ENCODE data around the gene ATL1. TPM values are rescaled to one million over a fixed set of nuclear protein-coding genes. Genes with fewer than 3 reads are reported as not detected.
"Not testable (repeated sequence)": the region's sequence is repeated elsewhere in the genome, so short reads cannot be mapped to it uniquely, and the experiment has no call there.

The ATL1 gene
- total RNA-seq, 4 donors from 2014 or later = 17.2 to 22.3 (median 21.6) TPM

- peak; percentile 99 for ATAC-seq
- WGBS, 2 donors (ENCODE audit: low coverage in 1 of 2) = 3 to 6% methylated on average over 7 to 10 of the region's 60 CpGs
- Histone ChIP-seq H3K36me3 (no peaks in the 10 kb centered on the region), H3K4me3 (peak within 1 kb of the TSS; percentile 62 to 86), H3K9me3 (no peaks in the 10 kb centered on the region), H3K4me1 (peaks cover 0 to 45% (median 33%) of the 10 kb centered on the region in 3 donors), H3K27me3 (no peaks in the 10 kb centered on the region), H3K27ac (peak within 1 kb of the TSS; percentile 70 to 98 (median 96))
- TF ChIP-seq POLR2A (IDR thresholded peaks at IDR 0.05) = peak; percentile 75 to 80
- no peak for TF ChIP-seq EP300 (IDR thresholded peaks at IDR 0.05)
- TF ChIP-seq POLR2AphosphoS5 (IDR thresholded peaks at IDR 0.05) = no peak
- peak; percentile 73 to 98 (median 96) for TF ChIP-seq CTCF (IDR thresholded peaks at IDR 0.05)
Measured at GRCh38 chr14:50532502-50533240, 27.3 kb upstream of the ATL1 start, which contains the start of gene MAP4K5. MAP4K5 (minus strand) TSS chr14:50532569; CDS start chr14:50532049, 520 bp downstream.

- Histone ChIP-seq H3K36me3 (no peaks in the 10 kb centered on the region), H3K4me1 (peaks cover 0 to 41% (median 33%) of the 10 kb centered on the region in 3 donors), H3K27me3 (no peaks in the 10 kb centered on the region), H3K27ac (peak overlapping the region in 3 of 4 donors; percentile 94 to 98 (median 98)), H3K4me3 (peak overlapping the region in 1 of 2 donors; percentile 86), H3K9me3 (no peaks in the 10 kb centered on the region)
- ATAC-seq = no peak
- 24% methylated on average over 4 to 5 of the region's 5 CpGs for WGBS, 2 donors (ENCODE audit: low coverage in 1 of 2)
- TF ChIP-seq POLR2A (IDR thresholded peaks at IDR 0.05) (no peak), CTCF (IDR thresholded peaks at IDR 0.05) (no peak), POLR2AphosphoS5 (IDR thresholded peaks at IDR 0.05) (no peak), EP300 (IDR thresholded peaks at IDR 0.05) (no peak)
Measured at GRCh38 chr14:50533241-50533705, 26.7 kb upstream of the ATL1 start.

GRCh38 chr14:50533806-50534205 lies 26.1 kb upstream of the ATL1 start:
- TF ChIP-seq POLR2AphosphoS5 (IDR thresholded peaks at IDR 0.05) (no peak), POLR2A (IDR thresholded peaks at IDR 0.05) (no peak)
- Histone ChIP-seq H3K4me1 (peaks cover 0 to 36% (median 27%) of the 10 kb centered on the region in 3 donors), H3K4me3 (no peak overlapping the region), H3K27ac (peak overlapping the region in 1 of 4 donors; percentile 9), H3K27me3 (no peaks in the 10 kb centered on the region), H3K9me3 (no peaks in the 10 kb centered on the region), H3K36me3 (no peaks in the 10 kb centered on the region)
- 71 to 76% methylated on average over 2 to 3 of the region's 3 CpGs for WGBS, 2 donors (ENCODE audit: low coverage in 1 of 2)
- no peak for ATAC-seq

- no peaks in the 10 kb centered on the region for H3K9me3 ChIP-seq
- WGBS, 2 donors (ENCODE audit: low coverage in 1 of 2) = 83 to 87% methylated on average over 3 of the region's 3 CpGs
- peak overlapping the region in 1 of 4 donors; percentile 9 for H3K27ac ChIP-seq
- no peak overlapping the region for H3K4me3 ChIP-seq
- H3K36me3 ChIP-seq = no peaks in the 10 kb centered on the region
- peaks cover 0 to 30% (median 24%) of the 10 kb centered on the region in 3 donors for H3K4me1 ChIP-seq
- no peak for ATAC-seq
- no peaks in the 10 kb centered on the region for H3K27me3 ChIP-seq
- TF ChIP-seq EP300 (IDR thresholded peaks at IDR 0.05) (no peak), POLR2A (IDR thresholded peaks at IDR 0.05) (no peak)
Measured at GRCh38 chr14:50534416-50534815, 25.5 kb upstream of the ATL1 start.

- Histone ChIP-seq H3K9me3 (no peaks in the 10 kb centered on the region), H3K27me3 (no peaks in the 10 kb centered on the region), H3K4me1 (peaks cover 0 to 24% (median 19%) of the 10 kb centered on the region in 3 donors), H3K36me3 (no peaks in the 10 kb centered on the region), H3K4me3 (no peak overlapping the region), H3K27ac (no peak overlapping the region)
- TF ChIP-seq CTCF (IDR thresholded peaks at IDR 0.05) (no peak), POLR2AphosphoS5 (IDR thresholded peaks at IDR 0.05) (no peak), EP300 (IDR thresholded peaks at IDR 0.05) (no peak), POLR2A (IDR thresholded peaks at IDR 0.05) (no peak)
- ATAC-seq = no peak
- WGBS, 2 donors (ENCODE audit: low coverage in 1 of 2) = 60 to 74% methylated on average over 1 of the region's 1 CpG
Measured at GRCh38 chr14:50534997-50535396, 24.9 kb upstream of the ATL1 start.

- not testable (repeated sequence) for H3K4me3 ChIP-seq, ATAC-seq
Measured at GRCh38 chr14:50538034-50538433, 21.9 kb upstream of the ATL1 start.

More at GRCh38 chr14:50538034-50538433, 21.9 kb upstream of the ATL1 start:
- H3K27me3 ChIP-seq, H3K9me3 ChIP-seq, H3K4me1 ChIP-seq, H3K36me3 ChIP-seq, H3K27ac ChIP-seq: not testable (repeated sequence)
- WGBS, 2 donors (ENCODE audit: low coverage in 1 of 2) = 53 to 57% methylated on average over 4 of the region's 4 CpGs

All from gastroesophageal sphincter (tissue), 4 donors.